Measurements from ENCODE around the gene ZNF568.

The ZNF568 gene

DNA sequence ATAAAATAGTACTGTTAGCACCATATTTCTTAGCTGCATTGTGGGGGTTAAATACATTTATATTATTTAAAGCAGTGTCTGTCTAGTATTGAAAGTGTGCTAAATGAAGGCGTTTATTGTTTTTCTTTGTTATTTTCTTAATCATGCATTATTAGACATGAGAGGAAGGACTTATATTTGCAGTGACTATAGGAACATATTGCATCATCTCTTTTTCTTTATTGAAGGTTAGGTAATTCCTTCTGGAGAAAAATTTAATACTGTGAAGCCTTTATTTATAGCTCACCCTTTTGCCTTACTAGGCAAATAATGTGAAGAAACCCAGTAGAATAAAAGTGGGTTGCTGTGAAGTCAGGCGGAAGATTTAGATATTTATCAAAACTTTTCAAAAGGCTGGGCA, 83.2 kb downstream of the ZNF568 start:
- DNase-seq (ENCODE audit: low read depth): no peak

DNA sequence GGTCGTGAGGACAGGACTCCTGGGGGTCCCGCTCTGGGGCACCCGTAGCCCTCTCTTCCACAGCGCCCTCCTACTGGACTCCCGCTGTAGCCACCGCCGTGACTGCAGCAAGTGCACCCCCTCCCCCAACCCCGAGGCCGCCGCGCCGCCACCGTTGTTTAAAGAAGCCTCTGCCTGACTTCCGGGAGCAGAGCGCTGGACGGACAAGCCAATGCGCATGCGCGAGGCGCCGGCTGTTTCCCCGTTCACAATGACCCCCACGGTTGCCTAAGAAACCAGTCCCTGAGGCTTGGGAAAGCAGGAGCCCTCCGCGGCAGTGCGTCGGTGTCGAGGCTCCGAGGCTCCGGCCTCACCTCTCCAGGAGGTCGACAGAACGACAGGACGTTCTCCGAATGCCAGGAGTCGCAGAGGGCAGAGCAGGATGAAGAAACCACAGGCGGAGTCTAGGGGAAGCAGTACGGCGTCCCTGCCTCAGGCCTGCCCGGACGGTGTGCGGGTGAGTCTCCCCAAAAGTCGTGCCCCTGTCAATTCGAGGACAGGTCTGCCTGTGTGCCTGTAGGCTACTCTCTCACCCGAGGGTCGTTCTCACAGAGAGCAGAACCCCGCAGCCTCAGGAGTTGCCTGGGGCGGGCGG, 91.6 kb downstream of the ZNF568 start:
- no peak for DNase-seq (ENCODE audit: low read depth)

DNA sequence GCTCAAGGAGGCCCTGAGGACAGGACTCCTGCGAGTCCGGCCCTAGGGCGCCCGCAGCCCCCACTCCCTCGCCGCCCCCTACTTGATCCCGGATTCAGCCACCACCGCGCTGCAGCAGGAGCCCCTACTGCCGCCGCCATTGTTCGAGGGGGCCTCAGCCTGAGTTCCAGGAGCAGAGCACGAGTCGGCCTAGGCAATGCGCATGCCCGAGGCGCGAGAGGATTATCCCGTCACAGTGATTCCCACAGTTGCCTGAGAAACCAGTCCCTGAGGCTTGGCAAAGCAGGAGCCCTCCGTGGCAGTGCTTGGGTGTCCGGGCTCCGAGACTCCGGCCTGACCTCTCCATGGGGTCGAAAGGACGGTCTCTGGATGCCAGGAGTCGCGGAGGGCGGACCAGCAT, 93.7 kb downstream of the ZNF568 start:
- DNase-seq (ENCODE audit: low read depth): no peak

DNA sequence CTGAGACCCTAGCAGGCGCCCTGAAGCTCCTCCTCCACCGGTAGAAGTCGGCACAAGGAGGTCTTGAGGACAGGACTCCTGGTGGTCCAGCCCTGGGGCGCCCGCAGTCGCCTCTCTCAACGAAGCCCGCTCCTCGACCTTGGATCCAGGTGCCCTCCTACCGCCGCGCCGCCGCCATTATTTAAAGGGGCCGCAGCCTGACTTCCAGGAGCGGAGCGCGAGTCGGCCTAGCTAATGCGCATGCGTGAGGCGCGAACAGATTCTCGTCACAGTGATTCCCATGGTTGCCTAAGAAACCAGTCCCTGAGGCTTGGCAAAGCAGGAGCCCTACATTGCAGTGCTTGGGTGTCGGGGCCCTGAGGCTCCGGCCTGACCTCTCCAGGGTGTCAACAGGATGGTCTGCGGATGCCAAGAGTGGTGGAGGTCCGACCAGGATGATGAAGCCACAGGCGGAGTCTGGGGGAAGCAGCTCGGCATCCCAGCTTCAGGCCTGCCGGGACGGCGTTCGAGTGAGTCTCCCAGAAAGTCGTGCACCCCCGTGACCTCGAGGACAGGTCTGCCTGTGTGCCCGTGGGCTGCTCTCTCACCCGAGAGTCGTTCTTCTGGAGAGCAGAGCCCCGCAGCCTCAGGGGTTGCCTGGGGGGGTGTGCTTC, 96.1 kb downstream of the ZNF568 start:
- no peak for DNase-seq (ENCODE audit: low read depth)

DNA sequence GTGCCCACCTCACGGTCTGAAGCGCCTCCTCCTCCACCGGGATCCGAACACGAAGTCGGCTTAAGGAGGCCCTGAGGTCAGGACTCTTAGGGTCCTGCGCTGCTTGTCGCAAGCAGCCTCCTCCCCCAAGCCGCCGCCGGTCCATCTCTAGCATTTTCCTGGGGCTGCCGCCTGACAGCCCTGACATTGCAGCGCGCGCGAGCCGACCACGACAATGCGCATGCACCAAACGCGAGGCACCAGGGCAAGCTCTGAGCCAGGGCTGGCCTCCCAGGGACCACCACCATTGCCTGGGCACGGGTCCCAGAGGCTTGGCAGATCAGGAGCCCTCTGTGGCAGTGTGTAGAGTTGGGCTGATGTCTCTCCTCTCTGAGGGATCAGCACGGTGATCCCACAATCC, 98.3 kb downstream of the ZNF568 start:
- no peak for DNase-seq (ENCODE audit: low read depth)

DNA sequence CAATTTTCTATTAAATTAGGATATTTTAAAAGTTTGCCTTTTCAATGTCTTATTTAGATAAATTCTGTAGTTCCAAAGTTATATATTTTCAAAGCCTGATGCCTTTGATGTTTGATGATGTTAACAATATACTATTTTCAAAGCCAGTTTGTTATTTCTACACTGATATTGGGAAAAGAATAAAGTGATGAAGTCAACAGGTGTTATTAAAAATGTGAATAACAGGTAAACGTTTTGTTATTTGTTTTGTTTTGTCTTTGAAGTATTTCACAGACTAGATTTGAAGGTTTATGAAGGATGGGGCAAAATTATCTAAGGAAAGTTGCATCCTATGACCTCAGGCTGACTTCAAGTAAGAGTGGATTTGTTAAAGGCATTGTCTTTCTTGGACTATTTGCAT, 129.0 kb downstream of the ZNF568 start:
- DNase-seq (ENCODE audit: low read depth): no peak
